ENCODE results near the gene MIEF1. TPM values are rescaled to one million over a fixed set of nuclear protein-coding genes. Genes with fewer than 3 reads are reported as not detected.

Gene MIEF1
- total RNA-seq, 4 donors from 2014 or later: 19.2 to 23.6 (median 23.4) TPM

DNA sequence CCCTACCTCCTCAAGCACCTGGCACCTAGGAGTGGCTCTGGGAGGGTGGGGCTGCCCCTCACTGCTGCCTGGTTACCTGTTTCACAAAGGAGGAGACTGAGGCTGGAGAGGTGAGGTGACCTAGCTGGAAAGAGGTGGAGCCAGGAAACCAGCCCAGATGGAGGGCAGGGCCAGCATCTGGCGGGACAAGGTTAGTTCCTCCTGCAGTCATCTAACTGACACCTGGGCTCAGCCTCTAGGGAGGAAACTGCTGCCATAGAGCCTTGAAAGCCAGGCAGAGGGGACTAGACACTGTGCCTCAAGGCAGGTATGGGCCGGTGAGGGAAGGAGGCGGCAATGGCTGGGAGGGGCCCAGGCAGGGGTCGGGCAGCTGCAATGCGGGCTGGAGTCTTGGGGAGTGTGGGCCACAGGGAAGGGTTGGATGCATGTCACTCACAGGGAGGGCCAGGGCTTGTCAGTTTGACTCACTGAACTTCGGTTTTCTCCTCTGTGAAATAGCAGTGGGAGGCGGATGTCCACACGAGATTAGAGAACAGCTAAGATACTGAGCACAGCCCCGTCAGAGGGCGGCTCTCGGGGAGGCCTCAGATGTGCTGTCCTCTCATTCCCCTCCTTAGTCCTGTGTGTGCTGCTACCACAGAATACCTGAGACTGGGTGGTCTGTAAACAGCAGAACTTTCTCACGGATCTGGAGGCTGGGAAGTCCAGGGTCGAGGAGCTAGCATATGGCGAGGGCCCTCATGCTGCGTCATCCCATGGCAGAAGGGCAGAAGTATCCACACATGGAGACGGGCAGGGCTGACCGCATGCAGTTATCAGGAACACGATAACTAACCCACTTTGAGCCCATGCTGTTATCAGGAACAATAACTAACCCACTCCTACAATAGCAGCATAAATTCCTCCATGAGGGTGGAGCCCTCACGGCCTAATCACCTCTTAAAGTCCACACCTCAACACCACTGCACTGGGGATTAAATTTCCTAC, 29.2 kb upstream of the MIEF1 start:
- TF ChIP-seq POLR2AphosphoS5 (IDR thresholded peaks at IDR 0.05) (no peak), EP300 (IDR thresholded peaks at IDR 0.05) (no peak), CTCF (IDR thresholded peaks at IDR 0.05) (no peak), POLR2A (IDR thresholded peaks at IDR 0.05) (no peak)
- 69% methylated on average over 19 of the region's 19 CpGs for WGBS
- H3K27ac ChIP-seq: peak overlapping the region; percentile 19
- no peak overlapping the region for H3K4me3 ChIP-seq
- no peaks in the 10 kb centered on the region for H3K36me3 ChIP-seq
- DNase-seq (ENCODE audit: low spot score in 2 of 2): no peak
- H3K27me3 ChIP-seq: no peaks in the 10 kb centered on the region
- peaks cover 44% of the 10 kb centered on the region for H3K4me1 ChIP-seq
- no peaks in the 10 kb centered on the region for H3K9me3 ChIP-seq

GRCh38 chr22:39473851-39474250, 28.2 kb upstream of the MIEF1 start:
- H3K9me3 ChIP-seq: no peaks in the 10 kb centered on the region
- 70% methylated on average over 1 of the region's 5 CpGs for WGBS
- H3K36me3 ChIP-seq: no peaks in the 10 kb centered on the region
- TF ChIP-seq CTCF (IDR thresholded peaks at IDR 0.05) (no peak), POLR2A (IDR thresholded peaks at IDR 0.05) (no peak), EP300 (IDR thresholded peaks at IDR 0.05) (no peak), POLR2AphosphoS5 (IDR thresholded peaks at IDR 0.05) (no peak)
- H3K4me1 ChIP-seq: peaks cover 44% of the 10 kb centered on the region
- H3K27me3 ChIP-seq: no peaks in the 10 kb centered on the region
- no peak overlapping the region for H3K4me3 ChIP-seq
- no peak overlapping the region for H3K27ac ChIP-seq
- DNase-seq (ENCODE audit: low spot score in 2 of 2): no peak

- no peak for DNase-seq (ENCODE audit: low spot score in 2 of 2)
- Histone ChIP-seq H3K4me1 (peaks cover 37% of the 10 kb centered on the region), H3K27ac (no peak overlapping the region), H3K9me3 (no peaks in the 10 kb centered on the region), H3K36me3 (no peaks in the 10 kb centered on the region), H3K4me3 (no peak overlapping the region), H3K27me3 (no peaks in the 10 kb centered on the region)
- 93% methylated on average over 9 of the region's 11 CpGs for WGBS
- TF ChIP-seq POLR2A (IDR thresholded peaks at IDR 0.05) (no peak), CTCF (IDR thresholded peaks at IDR 0.05) (no peak), EP300 (IDR thresholded peaks at IDR 0.05) (no peak), POLR2AphosphoS5 (IDR thresholded peaks at IDR 0.05) (no peak)
Measured at GRCh38 chr22:39474351-39475111, 27.6 kb upstream of the MIEF1 start.

GRCh38 chr22:39475337-39475736, 26.8 kb upstream of the MIEF1 start:
- 61% methylated on average over 9 of the region's 9 CpGs for WGBS
- H3K27ac ChIP-seq: peak overlapping the region; percentile 43

More at GRCh38 chr22:39475337-39475736, 26.8 kb upstream of the MIEF1 start:
- Histone ChIP-seq H3K9me3 (no peaks in the 10 kb centered on the region), H3K27me3 (no peaks in the 10 kb centered on the region), H3K4me3 (no peak overlapping the region), H3K4me1 (peaks cover 31% of the 10 kb centered on the region), H3K36me3 (no peaks in the 10 kb centered on the region)
- DNase-seq (ENCODE audit: low spot score in 2 of 2): peak in 1 of 2 donors; percentile 65
- no peak for TF ChIP-seq CTCF (IDR thresholded peaks at IDR 0.05)
- no peak for TF ChIP-seq EP300 (IDR thresholded peaks at IDR 0.05)
- TF ChIP-seq POLR2A (IDR thresholded peaks at IDR 0.05): no peak
- TF ChIP-seq POLR2AphosphoS5 (IDR thresholded peaks at IDR 0.05): no peak

All from suprapubic skin (tissue), 4 donors.